ENCODE results near the gene TIAL1. TPM values are rescaled to one million over a fixed set of nuclear protein-coding genes. Genes with fewer than 3 reads are reported as not detected.
A peak's percentile ranks its signal among the peaks of the same experiment; 100 is the strongest.

Gene TIAL1
- total and polyA plus RNA-seq, 2 of the 13 experiments (the other 11 are each of a cell fraction or from before 2014, with no cell fraction given): 31.5 to 148 TPM

- TF ChIP-seq FOXP4 (CRISPR knock-in tag; IDR thresholded peaks at IDR 0.05) (peak; percentile 65), ZNF713 (CRISPR knock-in tag; IDR thresholded peaks at IDR 0.05) (no peak), ZBTB26 (CRISPR knock-in tag; IDR thresholded peaks at IDR 0.05; ENCODE audit: borderline replicate concordance) (peak; percentile 67; the same call in 1 of the 2 replicates), ZNF546 (CRISPR knock-in tag; conservative IDR thresholded peaks at IDR 0.05) (no peak), ZNF292 (CRISPR knock-in tag; IDR thresholded peaks at IDR 0.05; ENCODE audit: borderline replicate concordance, low read depth) (peak; percentile 54; the same call in 1 of the 2 replicates), ZBTB8A (CRISPR knock-in tag; IDR thresholded peaks at IDR 0.05; ENCODE audit: borderline replicate concordance, low read depth) (no peak), PAXIP1 (CRISPR knock-in tag; conservative IDR thresholded peaks at IDR 0.05) (peak; percentile 56; the same call in 1 of the 2 replicates)
Observed at GRCh38 chr10:119633538-119634218, 36.9 kb upstream of the TIAL1 start (continued).

All from HepG2 (cell line).